Activated CD4-positive, CD25-positive, alpha-beta regulatory T cell treated with anti-CD3 and anti-CD28 coated beads, Interleukin-2, amount 50 U/mL, for 24 hours (primary cell): ENCODE results near the gene SLC25A15.
A peak's percentile ranks its signal among the peaks of the same experiment; 100 is the strongest.
"Not testable (repeated sequence)": the region's sequence is repeated elsewhere in the genome, so short reads cannot be mapped to it uniquely, and the experiment has no call there.

Experiments used
- ATAC-seq, 2 donors: fragments of 150-1000 bp; cut with Tn5 transposase; one replicate each; pipeline ENCODE4 v1.10.0; 2021; ENCODE audit warnings: mild to moderate bottlenecking in 1 of 2, moderate library complexity in 1 of 2

SLC25A15 gene

DNA sequence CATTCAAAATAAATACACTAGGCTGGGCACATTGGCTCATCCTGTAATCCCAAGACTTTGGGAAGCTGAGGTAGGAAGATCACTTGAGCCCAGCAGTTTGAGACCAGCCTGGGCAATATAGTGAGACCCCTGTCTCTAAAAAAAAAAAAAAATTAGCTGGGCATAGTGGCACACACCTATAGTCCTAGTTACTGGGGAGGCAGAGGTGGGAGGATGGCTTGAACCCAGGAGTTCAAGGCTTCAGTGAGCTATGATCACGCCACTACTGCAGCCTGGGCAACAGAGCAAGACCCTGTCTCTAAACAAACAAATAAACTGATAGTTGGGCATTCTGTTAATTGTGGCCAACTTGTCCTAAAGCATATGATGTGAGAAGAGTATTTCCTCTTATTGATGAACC, 6.4 kb upstream of the SLC25A15 start:
- ATAC-seq = not testable (repeated sequence)

DNA sequence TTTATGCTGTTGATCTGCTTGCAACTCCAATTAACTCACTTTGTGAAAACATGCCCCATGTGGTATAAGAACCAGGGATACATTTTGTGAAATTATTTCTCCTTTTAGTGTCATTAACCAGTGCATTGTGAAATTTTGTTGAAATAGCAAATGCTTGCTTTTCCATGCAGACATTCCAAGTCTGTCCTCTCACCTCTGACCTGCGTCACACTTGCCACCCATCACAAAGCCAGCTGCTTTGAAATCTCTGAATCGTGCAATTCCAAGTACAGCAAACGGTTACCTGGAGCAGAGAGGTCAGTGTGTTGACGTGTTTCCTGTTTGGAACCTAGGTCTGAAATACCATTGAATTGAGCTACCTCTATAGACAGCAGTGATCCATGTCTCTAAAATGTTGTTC, 4.9 kb upstream of the SLC25A15 start:
- no peak for ATAC-seq

DNA sequence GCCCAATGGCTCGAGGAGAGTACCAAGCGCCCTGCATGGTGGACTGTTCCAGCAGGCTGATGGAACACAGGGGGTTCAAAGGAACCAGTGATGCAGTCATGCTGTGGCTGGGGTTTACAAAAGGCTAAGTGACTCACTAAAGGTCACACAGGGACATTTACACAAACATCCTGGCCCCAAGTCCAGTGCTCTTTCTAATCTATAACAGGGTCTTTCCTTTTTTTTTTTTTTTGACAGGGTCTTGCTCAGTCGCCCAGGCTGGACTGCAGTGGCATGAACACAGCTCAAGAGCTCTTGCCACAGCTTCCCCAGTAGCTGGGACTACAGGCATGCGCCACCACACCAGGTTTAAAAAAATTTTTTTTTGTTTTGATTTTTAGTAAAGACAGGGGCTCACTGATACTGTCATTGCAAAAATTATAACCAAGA, 2.8 kb upstream of the SLC25A15 start:
- ATAC-seq = no peak

DNA sequence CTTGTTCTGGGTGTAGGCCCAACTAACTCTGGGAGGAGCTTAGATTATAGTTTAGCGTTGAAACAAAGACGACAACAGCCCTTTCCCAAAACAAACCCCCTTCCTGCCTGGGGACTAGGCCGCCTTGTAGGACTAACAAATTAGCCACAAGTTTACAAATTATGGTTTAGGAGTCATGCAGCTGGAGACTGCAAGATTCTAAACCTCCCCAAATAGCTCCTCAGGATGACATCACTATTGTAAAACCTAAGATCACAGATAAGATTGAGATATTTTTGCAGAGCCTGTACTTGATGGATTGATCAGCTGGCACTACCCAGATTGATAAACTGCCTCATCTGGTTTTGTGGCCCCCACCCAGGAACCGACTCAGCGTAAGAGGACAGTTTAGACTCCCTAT, 2.3 kb upstream of the SLC25A15 start:
- ATAC-seq = no peak

DNA sequence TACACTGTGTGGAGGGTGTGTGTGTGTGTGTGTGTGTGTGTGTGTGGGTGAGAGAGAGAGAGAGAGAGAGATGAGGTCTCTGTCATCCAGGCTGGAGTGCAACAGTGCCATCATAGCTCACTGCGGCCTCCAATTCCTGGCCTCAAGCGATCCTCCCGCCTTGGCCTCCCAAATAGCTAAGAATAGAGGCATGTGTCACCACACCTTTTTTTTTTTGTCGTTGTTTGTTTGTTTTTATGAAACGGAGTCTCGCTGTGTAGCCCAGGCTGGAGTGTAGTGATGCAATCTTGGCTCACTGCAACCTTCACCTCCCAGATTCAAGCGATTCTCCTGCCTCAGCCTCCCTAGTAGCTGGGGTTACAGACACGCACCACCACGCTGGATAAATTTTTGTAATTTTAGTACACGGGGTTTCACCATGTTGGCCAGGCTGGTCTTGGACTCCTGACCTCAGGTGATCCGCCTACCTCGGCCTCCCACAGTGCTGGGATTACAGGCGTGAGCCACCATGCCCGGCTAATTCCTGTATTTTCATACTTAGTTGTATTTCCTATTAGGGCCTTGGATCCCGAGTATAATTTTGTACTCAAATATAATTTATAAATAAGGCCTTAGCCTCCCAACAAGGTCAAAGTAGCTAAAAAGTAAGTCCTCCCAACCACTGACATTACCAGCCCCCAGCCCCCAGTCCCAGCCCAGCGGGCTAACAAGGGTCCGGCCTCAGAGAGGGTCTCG, 704 bp upstream of the SLC25A15 start:
- ATAC-seq = not testable (repeated sequence)

DNA sequence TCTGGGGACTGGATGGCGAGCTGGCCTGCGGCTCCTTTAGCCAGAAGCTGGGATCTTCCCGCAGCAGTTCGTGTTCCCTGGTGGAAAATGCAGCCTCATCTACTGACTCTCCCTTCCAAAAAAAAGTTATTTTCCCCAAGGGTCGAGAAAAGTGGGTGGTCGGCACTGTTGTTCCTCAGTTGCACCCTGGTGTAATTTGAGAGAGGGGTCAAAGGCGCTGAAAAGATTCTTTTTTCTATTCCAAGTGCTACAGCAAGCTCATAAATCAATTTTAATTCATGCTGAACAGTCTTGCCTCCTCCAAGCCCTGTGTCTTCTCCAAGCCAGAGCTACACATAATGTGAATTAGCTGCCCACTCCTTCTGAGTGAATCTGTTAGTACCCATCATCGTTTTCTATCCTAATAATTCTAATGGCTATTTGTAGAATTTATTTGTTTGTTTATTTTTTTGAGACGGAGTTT, 774 bp downstream of the SLC25A15 start:
- no peak for ATAC-seq

DNA sequence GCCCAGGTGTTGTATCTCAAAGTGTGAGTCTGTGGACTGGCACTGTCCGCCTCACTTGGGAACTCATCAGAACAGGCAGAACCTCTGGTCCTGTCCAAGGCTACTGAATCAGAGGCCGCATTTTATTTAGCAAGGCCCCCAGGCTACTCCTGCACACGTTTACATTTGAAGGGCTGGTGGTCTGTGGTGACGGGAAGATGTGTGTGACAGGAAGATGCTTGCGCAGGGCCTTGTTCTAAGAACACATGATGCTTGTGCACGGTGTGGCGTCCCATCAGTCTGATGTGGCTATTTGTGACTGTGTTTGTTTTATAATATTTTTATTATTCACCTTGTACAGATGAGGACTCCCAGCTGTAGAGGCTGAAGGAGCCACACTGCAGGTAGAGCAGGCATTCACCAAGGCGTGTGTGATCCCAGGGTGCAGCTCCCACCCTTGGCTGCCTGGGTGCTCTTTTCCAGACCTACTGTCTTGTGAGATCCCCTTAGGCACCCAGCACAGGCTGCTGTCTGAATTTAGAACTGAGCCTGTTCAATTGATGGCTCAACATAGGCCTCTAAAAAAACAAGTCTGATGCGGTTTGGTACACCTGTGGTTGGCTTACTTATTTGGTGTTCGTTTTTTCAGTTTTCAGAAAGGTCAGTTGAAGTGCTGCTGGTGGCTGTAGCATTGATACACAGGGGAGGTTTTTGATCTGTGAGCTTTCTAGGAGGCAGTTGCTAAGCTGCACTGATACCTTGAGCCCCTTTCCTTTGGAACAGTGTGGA, 3.1 kb downstream of the SLC25A15 start:
- ATAC-seq = no peak

DNA sequence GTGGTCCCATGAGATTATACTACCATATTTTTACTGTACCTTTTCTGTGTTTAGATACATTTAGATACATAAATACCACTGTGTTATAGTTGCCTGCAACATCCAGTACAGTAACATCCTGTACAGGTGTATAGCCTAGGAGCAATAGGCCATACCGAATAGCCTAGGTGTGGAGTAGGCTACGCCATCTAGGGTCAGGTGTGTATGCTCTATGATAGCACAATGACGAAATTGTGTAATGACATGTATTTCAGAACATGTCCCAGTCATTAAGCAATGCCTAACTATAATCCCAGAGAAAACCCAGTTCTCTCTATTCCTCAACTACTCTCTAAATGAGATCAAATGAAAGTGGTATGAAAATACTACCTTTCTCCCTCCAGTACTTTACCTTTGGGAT, 3.9 kb downstream of the SLC25A15 start:
- no peak for ATAC-seq

DNA sequence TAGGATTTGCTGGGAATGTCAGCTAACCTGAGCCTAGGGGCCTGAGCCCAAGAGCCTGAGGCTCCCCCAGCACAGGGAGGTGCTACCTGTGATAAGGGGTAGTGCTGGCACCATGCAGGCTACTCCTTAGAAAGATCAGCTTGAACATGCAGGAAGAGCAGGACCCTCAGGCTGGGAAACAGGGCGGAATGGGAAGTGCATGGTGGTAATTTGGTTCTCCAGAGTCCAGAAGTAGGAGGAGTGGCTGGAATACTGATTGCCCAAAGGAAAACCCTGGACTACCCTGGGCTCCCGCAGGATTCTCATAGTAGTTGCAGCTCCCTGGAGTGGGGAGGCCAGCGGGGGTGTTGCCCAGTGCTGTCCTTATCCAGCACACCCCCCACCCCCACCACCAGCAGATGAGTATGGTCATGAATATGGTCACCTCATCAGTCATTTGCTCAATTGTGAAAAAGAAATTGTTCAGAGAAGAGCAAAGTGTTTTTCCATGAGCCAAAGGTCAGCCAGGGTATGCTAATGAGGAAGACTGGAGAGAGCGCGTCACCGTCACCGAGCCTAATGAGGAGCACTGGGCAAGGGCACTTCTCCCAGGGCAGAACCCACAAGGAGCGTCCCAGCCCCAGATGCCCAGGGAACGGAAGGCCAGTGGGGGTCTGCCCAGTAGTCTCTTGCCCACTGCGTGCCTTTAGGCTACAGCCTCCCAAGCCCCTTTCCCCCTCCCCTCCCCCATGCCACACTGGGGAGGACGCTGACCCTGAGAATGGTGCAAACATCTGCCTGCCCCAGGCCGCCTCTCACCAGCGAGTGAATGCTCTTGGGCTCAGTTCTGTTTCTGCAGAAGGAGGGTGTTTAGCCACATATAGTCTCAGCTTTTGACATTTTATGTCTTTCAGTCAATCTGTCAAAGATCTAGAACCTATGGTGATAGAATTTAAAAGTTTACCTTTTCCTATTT, 5.3 kb downstream of the SLC25A15 start:
- no peak for ATAC-seq

DNA sequence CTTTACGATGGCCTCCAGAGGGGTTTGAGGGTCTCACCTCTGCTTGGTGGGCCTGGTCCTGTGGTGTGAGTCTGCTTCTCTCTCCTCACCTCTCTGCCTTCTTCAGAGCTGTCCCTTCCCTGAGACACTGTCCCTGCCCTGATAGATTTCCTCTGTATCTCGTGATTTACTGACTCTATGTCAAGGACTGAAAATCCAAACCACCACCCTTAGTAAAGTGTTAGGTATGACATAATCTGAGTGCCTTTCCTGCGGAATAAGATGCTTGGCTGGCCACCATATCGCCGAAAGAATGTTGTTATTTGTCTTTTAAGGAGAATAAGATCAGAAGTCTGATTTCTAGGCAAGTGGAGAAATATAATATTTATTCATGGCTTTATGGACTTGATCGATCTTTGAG, 7.2 kb downstream of the SLC25A15 start:
- no peak for ATAC-seq

DNA sequence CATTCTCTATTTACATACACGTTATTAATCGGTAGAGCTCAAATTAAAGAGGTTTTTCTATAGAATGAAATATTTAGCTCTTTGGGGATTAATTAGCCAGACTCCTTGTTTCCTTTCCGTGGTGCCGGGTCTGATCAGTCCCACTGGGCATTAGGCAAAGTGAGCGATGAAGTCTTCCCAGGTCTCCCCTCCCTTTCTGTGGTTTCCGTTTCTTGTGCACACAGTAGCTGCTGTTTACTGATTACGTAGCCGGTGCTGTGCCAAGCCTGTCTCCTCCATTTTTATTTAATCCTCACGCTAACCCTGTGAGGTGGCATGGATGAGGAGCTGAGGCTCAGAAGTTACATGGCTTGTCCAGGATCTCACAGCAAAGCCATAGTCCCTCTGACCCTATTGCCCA, 9.0 kb downstream of the SLC25A15 start:
- ATAC-seq = peak in 1 of 2 donors; percentile 43

DNA sequence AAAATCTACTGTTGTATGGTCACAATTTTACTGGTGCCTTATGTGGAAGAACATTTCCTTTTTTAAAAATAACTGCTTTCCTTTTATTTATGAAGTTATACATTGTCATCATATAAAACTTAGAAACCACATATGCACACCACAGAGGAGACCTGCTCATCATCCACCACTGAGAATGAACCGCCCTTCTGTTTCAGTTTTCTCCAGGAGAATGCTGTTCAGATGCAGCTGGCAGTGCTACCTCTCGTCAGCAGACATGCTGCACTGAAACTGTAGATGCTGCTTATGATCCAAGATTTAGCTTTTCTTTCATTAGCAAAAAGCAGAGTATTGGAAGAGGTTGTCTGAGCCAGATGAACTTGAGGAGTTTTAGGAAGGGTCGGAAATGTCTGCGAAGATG, 10.1 kb downstream of the SLC25A15 start:
- no peak for ATAC-seq

DNA sequence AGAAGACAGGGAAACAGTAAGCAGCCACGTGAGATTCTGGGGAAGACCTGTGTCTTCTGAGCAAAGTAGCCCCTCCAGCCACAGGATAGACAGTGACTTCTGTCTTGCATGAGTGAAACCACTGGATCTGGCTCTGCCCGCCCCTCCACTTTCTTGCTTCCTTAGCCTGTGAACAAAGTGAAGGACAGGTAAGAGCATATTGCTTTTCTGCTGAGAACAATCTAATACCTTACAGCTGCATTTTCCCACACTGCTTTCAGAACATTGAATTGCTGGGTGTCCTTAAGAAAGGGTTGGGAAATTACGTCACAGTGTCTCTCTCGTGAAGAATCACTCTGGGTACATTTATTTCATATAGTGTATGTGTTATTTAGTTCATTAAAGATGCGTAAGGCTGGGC, 11.1 kb downstream of the SLC25A15 start:
- ATAC-seq = no peak

DNA sequence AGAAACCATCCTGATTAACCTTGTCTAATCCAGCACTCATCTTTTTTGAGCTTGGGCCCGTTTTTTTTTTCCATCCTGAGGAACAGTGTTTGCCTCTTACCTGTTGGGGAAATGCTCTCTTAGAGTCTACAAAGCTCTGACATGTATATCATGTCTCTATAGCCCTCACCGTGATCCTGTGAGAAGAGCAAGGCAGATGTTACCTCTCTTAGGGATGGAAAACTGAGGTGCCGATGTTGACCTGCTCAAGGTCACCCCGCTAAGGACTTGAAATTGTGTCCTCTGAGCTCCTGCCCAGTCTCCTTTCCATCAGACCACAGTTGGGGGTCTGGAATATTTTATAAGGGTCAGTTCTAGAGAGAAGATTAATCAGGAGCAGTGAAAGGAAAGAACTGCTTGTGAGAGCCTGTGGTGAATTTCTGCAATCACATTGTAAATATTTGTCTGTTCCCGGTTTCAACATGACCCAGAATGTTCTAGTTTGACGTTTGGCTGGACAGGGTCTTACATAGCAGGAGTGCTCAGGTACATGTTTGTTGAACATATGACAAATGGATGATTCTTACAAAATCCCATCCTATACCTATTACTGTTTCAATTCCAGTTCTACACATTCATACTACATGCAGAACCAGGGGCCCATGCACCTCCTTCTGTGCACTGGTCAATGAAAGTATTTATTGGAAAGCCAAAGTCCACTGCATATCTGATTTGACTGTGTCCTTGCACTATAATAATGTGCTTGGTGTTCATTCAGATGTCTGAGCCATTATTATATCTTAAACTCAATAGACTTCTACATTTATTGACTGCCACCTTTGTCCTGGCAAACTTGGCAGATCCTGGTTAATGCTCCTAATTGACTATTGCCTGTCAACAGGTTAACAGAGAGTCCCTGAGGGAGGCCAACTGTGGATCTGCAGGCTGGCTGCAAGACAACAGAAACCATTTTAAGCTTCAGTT, 12.1 kb downstream of the SLC25A15 start:
- no peak for ATAC-seq

DNA sequence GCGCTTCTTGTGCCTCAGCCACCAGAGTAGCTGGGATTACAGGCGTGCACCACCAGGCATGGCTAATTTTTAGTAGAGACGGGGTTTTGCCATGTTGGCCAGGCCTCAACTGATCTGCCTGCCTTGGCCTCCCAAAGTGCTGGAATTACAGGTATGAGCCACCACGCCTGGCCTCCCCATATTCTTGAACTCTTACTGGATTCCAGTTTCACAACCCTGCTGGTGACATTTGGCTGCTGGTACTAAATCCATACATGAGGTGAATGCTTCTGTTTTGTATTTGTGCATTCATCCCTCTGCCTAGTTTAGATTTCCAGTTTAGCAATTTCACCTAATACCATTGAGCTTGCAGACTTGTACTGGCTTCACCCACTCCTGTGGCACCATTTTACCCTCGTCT, 13.9 kb downstream of the SLC25A15 start:
- ATAC-seq = no peak

DNA sequence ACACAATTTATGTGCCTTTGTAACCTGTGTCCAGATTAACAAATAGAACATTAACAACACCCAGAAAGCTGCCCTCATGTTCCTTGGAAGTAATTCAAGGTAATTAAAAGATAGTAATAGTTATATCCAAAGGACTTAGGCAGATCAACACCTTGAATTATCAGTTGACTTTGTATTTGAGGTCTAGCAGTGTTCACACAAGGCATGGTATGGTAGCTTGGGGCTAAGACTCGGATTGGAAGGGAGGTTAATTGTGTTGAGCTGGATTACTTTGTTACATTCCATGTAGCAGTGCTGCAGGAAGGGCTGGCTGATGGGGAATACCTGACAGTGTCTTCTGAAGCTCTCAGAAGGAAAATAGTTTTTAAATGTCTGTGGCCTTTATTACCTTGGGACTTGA, 16.8 kb downstream of the SLC25A15 start:
- no peak for ATAC-seq

DNA sequence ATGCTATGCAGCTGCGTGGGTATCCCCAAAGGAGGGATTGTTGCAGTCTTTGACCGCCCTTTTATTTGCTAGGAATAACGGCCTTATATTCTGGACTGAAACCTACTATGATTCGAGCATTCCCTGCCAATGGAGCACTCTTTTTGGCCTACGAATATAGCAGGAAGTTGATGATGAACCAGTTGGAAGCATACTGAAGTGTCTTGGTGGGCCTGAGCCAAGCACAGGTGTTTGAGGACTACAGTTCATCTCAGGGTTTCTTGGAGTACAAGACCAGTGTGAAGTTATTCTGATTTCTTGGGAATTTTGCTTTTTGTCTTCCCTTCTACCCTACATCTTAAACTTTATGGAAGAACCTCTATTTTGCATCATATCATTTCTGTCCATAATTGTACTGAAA, 20.1 kb downstream of the SLC25A15 start:
- ATAC-seq = no peak

DNA sequence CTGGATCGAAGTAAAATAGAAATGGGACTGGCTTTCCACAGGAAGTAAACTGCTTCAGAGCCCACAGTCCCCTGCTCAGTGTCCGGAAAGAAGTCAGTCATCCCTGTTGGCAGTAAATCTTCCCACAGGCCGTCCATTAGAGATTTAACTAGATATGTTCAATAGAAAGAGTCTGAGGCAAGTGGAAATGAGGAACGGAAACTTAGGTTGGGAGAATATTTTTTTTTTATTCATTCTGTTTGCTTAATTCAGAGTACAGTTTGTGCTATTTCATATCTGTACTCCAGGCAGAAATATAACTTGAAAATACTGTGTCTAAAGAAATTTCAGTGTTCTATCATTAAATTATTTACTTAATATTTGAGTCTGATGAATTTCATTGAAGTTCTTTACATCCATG, 22.7 kb downstream of the SLC25A15 start:
- ATAC-seq = no peak

DNA sequence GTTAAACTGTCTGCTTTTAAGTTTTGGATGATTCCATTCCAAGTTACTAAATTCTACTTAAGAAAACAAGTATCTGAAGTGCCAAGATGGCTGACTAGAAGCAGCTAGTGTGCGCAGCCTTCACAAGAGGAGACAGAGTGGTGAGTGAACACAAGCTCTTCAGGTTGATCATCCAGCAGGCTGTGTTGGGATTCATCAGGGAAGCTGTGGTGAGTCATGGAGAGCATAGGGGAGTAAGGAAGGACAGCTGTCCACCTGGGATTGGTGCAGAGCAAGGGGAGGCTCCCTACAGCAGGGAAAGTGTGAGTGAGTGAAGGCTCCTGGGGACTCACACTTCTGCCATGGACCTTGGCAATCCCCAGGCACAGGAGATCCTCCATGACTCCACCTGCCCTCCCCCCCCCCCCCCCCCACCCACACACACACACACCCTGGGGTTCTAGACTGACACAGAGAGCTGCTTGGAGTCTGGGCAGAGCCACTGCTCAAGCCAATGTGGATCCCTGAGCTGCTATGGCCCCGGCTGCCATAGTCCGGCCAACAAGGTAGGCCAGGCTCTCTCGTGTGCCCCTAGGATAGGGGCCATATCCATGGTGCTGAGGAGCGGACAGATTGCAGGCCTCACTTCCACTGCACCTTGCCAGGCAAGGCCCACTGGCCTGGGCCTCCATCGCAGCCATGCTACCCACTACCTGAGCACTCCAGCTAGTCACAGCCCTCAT, 23.5 kb downstream of the SLC25A15 start:
- ATAC-seq = no peak

DNA sequence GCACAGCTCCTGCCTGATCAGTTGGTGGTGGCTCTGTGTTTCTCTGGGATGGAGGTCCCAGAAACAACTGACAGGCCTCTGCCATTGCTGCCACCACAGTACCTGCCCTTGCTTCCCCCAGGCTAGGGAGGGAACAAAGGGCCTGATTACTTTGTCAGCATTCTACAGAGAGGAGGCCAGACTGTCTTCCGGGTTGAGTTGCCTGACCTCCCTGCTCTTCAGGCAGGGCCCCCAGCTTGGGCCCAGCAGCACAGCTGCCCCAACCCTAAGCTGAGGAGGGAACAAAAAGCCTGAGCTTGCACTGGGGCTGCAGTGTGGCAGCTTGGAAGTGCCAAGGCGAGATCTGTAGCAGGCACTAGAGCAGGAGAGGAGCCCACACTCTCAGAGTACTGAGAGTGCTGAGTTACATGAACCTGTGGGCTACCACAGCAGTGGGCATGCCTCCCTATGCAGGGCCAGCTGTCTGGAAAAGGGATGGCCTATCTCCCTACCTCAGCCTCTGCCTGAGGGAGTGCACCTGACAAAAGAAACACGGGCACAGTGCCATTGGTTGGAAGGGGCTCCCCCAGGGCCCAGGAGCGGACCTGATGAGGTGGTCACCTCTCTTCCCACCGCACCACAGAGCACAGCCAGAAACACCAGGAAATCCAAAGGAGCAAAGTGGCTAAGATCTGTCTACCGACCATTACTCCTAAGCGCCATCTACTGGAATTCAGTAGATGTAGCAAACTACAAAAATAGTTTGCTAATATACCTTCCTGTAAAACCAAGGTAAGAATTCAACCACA, 24.4 kb downstream of the SLC25A15 start:
- ATAC-seq = no peak
